ENCODE measurements around the gene TRIM46.
"Not testable (repeated sequence)": the region's sequence is repeated elsewhere in the genome, so short reads cannot be mapped to it uniquely, and the experiment has no call there.

Gene TRIM46

DNA sequence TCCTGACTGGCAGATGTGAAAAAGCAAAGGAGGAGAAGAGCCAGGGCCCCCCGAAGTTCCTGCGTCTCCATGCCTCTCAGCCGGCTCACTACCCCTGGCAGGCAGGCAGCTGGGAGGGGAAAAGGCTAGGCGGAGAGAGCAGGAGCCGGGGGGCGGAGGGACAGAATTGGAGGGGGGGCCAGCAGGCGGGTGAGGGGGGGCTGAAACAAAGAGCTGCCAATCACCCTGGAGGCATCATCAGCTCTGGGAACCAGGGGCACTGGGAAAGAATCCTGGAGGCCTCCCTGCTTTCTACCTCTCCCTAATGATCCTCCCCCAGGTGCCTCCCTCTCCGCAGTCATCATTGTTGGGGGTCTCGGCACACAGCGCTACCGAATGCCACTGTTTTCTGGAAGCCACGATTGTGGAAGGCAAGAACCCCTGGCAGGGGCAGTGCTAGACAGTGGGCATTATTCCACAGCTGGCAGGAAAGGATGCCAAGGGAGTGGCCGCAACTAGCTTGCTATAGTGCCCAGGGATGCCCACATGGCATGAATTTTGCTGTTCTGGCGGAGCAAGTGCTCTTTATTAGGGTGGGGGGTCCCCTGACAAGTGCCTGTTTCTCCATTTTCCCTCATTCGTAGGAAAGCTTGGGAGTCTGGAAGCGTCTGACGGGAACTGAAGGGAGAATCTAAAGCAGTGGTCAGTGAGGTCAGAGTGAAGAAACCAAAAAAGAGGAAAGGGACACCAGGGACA lies 34.3 kb downstream of the TRIM46 start, which contains the start of gene THBS3:
TSS of gene THBS3 (minus strand) at position 92 of the 735 bp plus-strand sequence. CDS start at position 71, 21 bp downstream.
- no peak for FAIRE-seq

GRCh38 chr1:155208541-155209311 lies 35.1 kb downstream of the TRIM46 start, which contains the start of gene MTX1:
Gene MTX1, plus strand, starts transcription at chr1:155208695. Its CDS starts 110 bp downstream, at chr1:155208805.
- no peak for FAIRE-seq

DNA sequence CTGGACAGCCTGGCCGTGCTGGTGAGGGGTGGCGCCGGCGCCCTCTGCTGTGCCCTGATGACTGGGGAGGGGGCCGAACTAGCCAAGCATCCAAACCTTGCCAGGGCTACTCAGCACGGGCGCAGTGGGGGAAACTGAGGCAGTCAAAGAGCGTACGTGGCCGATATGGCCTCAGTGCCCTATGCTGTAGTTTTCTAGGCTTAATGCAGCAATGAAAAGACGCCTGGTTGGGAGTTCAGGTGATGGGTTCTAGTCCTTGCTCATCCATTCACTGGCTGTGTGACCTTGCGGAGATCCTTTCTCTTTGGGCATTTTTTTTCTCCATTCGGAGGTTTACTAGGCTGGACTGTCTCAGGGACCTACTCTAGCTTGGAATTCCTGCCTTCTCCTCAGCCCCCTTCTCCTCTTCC lies 35.7 kb downstream of the TRIM46 start:
- FAIRE-seq, result no peak

DNA sequence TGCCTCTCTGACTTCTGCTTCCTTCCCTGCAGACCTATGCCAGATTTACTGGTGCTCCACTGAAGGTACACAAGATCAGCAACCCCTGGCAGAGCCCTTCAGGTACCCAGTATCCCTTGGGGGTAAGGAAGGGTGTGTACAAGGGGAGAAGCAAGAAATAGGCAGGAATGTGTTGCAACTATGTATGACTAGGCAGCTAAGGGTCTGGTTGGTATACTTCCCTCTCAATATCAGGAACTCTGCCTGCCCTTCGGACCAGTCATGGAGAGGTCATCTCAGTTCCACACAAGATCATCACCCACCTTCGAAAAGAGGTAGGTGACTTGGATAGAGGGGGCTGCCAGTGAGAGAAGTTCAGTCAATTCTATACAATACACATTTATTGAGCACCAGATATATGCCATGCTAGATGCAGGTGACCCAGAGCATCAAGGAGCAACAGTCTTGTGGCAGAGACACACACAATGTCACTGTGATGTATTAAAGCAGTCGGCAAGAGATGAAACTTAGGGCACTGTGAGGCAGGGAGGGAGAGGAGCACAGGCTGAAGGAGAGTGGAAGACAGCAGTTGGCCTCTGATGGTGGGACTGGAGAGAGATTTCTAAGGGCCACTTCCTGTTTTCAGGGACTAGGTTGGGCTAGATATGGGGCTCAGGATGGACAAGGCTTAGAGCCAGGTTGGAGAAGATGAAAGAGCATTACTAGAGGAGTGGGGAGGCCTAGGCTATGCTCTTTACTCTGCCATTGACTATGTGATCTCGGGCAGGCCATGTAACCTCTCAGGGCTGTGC lies 36.9 kb downstream of the TRIM46 start:
- no peak for FAIRE-seq

DNA sequence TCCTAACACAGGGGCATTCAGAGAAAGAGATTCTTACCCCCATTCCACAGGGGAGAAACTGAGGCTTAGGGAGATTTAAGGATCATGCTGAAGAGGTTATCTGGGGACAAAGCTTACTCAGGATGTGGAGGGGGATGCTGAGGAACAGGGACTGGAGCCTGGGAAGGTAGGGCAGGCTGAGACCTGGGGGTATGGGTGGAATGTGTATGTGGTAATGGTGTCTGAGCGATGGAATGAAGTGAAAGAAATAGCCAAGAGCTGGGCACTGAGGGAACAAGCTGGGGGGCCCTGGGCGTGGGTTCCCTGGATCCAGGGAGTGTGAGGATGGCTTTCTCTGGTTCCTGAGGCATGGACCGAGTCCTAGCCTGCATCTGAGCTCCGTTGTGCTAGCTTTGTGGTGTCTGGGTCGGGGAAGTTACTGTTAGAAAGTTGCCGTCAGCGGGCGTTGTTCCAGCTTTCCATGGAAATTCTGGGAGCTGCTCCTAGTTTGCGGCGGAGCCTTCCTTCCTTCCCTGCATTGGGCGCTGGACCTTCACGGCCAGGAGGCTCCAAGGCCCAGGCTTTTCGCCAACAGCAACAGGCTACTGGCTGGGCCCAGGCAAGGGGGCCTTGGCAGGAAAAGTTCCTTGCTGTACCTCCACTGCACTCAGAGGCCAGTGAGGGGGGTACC lies 37.9 kb downstream of the TRIM46 start:
- FAIRE-seq, result not testable (repeated sequence)

- FAIRE-seq, result not testable (repeated sequence)
These were observed 38.4 kb downstream of the TRIM46 start for GRCh38 chr1:155212051-155212440.

DNA sequence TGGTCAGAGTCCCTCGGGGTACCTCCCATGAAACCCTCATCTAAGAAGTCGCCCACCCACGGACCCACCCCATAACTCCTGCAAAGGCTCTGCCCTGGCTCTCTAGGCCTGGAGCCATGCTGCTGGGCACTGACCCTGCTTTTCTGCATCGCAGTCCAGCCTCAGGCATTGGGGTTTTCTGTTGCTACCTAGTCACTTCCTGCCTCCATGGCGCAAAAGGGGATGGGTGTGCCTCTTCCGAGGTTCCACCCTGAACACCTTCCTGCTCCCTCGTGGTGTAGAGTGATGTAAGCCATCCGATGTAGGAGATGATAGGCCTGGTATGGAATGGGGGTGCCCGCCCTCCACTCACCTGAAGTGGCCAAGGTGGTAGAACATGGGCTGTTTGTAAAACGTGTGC lies 41.1 kb downstream of the TRIM46 start:
- FAIRE-seq, result not testable (repeated sequence)

GRCh38 chr1:155218854-155219591 lies 45.4 kb downstream of the TRIM46 start:
- no peak for FAIRE-seq

DNA sequence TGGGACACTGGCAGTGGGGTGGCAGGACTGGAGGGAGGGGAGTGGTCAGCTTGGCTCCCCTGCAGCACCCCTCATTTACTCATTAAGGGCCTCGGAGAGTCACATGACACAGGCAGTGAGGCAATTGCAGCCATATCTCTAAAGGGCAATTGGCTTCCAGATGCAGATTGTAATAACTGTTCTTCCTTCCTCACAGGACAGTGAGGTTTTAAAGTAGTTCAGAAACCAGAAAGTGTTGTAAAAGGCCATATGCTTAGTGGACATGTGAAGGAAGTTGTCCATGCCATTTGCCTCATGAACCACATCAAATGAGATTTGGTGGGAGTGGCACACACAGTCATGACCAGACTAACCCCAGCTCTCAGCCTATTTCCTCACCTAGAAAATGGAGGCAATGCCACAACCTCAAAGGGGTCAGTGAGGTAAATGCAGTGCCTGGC lies 46.0 kb downstream of the TRIM46 start:
- FAIRE-seq, result no peak

GRCh38 chr1:155220211-155220965 lies 46.7 kb downstream of the TRIM46 start:
- not testable (repeated sequence) for FAIRE-seq

- FAIRE-seq, result no peak
These were observed 49.4 kb downstream of the TRIM46 start for GRCh38 chr1:155223047-155223446.

- FAIRE-seq, result not testable (repeated sequence)
These were observed 51.7 kb downstream of the TRIM46 start for GRCh38 chr1:155225404-155225759.

- no peak for FAIRE-seq
These were observed 52.7 kb downstream of the TRIM46 start for GRCh38 chr1:155226188-155226909.

DNA sequence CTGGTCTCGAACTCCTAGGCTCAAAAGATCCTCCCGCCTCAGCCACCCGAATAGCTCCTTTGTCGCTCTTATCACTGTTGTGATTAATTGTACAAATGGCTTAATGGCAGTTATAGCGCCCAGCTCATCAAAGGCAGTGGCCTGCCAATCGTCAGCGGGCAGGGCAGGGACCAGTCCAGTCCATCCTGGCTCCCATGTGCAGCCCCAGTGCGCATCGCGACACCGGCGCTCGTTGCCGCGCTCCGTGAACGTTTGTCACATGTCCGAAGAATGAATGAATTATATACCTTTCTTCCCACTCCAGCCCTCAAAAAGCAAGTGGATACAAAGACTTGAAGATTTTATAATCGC lies 53.2 kb downstream of the TRIM46 start:
- FAIRE-seq, result no peak

DNA sequence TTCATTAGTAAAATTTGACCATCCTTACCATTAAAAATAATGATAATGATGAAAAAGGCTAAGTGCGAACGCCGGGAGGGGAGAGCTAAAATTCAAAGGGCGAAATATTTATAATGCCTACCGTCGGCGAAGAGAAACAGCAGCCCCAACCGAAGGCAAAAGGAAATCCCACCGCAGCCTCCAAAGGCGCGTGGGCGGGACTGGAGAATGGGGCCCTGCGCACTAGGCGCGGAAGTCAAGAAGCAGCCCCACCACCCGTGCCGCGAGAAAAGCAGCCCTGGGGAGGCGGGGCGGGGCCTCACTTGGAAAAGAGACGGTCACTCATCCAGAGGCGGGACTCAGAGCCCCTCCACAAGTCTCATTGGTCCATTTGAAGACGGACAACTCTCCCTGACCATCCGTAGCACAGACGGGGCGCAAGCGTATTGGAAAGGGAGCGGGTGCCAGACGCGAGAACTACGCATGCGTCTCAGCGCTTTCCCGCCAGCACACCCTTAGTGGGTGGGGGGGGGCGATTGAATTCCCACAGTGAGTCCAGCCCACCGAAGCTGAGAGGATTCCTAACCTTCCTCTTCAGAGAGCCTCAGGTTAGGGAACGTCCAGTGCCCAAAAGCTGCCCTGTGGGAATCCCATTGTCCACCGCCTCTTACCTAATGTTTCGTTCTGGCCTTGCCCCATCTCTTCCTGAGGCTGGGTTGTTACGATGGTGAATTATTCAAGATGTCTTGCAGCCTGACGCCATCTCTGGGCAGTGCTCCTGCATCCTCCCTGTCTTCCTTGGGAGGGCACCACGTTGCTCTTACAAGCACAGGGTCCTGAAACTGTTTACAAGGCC lies 53.8 kb downstream of the TRIM46 start:
- FAIRE-seq, result no peak

DNA sequence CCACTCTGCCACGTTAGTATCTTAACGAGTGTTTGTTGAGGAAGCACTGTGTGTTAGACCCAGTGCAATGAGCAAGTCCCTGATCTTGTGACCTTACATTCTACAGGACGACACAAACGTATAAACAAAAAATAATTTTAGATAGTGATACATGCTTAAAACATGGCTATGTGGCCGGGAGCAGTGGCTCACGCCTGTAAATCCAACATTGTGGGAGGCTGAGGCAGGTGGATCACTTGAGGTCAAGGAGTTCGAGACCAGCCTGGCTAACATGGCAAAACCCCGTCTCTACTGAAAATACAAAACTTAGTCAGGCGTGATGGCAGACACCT lies 54.4 kb downstream of the TRIM46 start:
- no peak for FAIRE-seq

DNA sequence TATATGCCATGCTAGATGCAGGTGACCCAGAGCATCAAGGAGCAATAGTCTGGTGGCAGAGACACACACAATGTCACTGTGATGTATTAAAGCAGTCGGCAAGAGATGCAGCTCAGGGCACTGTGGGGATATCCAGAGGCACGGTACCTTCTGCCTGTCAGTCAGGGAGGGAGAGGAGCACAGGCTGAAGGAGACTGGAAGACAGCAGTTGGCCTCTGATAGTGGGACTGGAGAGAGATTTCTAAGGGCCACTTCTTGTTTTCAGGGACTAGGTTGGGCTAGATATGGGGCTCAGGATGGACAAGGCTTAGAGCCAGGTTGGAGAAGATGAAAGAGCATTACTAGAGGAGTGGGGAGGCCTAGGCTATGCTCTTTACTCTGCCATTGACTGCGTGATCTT lies 57.7 kb downstream of the TRIM46 start:
- not testable (repeated sequence) for FAIRE-seq

DNA sequence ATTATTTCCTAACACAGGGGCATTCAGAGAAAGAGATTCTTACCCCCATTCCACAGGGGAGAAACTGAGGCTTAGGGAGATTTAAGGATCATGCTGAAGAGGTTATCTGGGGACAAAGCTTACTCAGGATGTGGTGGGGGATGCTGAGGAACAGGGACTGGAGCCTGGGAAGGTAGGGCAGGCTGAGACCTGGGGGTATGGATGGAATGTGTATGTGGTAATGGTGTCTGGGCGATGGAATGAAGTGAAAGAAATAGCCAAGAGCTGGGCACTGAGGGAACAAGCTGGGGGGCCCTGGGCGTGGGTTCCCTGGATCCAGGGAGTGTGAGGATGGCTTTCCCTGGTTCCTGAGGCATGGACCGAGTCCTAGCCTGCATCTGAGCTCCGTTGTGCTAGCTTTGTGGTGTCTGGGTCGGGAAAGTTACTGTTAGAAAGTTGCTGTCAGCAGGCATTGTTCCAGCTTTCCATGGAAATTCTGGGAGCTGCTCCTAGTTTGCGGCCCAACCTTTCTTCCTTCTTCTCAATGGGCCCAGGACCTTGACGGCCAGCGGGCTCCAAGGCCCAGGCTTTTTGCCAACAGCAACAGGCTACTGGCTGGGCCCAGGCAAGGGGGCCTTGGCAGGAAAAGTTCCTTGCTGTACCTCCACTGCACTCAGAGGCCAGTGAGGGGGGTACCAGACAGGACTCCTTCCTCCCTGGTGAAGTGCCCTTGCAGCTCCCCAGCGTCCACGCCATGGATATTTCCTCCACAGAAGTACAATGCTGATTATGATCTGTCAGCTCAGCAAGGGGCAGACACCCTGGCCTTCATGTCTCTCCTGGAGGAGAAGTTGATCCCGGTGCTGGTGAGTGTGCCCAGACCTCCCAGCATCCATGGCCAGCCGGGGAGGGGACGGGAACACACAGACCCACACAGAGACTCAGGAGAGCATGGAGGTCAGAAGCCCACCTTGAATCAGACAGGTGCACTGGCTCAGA lies 58.6 kb downstream of the TRIM46 start:
- FAIRE-seq, result not testable (repeated sequence)
